Glomerular endothelial cell (primary cell): ENCODE measurements around the gene CAMTA2. TPM values are rescaled to one million over a fixed set of nuclear protein-coding genes. Genes with fewer than 3 reads are reported as not detected.
"Not testable (repeated sequence)": the region's sequence is repeated elsewhere in the genome, so short reads cannot be mapped to it uniquely, and the experiment has no call there.

Experiments used
- DNase-seq: peaks from one replicate; pipeline ENCODE4 v3.0.0-alpha.2; 2011; ENCODE audit warnings: low read depth, low spot score; ENCODE audit errors: extremely low read depth
- total RNA-seq: library from RNA; depleted of rRNA; stranded (reverse); fragments of >200 nt; gene quantifications from 2 replicates; pipeline ENCODE4 v1.2.3, GENCODE V29; 2015

The CAMTA2 gene
- total RNA-seq, 1 donor from 2014 or later = 35.1 TPM

DNA sequence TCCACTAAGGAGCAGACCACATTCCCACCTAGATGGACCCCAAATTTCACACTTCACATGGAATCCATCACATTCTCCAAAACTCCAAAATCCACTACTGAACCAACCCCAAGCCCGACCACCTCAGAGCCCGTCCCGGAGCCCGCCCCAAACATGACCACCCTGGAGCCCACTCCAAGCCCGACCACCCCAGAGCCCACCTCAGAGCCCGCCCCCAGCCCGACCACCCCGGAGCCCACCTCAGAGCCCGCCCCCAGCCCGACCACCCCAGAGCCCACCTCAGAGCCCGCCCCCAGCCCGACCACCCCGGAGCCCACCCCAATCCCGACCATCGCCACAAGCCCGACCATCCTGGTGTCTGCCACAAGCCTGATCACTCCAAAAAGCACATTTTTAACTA is 53.8 kb downstream of the CAMTA2 start:
- DNase-seq = no peak

DNA sequence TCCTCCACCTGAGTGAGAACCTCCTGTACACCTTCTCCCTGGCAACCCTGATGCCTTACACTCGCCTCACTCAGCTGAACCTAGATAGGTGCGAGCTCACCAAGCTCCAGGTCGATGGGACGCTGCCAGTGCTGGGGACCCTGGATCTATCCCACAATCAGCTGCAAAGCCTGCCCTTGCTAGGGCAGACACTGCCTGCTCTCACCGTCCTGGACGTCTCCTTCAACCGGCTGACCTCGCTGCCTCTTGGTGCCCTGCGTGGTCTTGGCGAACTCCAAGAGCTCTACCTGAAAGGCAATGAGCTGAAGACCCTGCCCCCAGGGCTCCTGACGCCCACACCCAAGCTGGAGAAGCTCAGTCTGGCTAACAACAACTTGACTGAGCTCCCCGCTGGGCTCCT is 54.7 kb downstream of the CAMTA2 start:
- DNase-seq = no peak

DNA sequence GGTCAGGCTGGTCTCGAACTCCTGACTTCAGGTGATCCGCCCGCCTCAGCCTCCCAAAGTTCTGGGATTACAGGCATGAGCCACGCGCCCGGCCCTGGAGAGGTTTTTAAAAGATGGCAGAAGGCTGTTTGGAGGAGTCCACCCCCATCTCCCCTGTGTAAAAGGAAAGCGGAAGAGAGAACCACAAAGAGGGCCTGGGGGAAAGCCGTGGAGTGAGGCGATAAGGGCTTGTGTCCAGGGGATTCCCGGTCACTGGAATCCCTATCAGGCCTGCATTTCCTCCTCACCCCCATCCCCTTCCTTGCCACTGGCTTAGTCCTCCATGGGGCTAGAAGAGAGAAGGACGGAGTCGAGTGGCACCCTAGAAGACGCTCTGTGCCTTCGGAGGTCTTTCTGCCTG is 55.5 kb downstream of the CAMTA2 start, which contains the start of gene GP1BA:
GP1BA (plus strand) TSS at position 315 of the 400 bp plus-strand sequence. CDS start 328 bp downstream, outside the sequence.
- no peak for DNase-seq

DNA sequence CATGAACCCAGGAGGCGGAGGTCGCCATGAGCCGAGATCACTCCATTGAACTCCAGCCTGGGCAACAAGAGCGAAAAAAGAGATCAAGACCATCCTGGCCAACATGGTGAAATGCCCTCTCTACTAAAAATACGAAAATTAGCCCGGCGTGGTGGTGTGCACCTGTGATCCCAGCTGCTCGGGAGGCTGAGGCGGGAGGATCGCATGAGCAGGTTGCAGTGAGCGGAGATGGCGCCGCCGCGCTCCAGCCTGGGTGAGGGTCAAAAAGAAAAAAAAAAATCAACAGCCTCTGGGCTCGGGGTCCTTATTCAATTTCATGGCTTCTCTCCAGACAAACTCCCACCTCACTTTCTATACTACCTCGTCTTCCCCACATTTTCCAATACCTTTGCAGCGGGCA is 58.6 kb downstream of the CAMTA2 start:
- no peak for DNase-seq

DNA sequence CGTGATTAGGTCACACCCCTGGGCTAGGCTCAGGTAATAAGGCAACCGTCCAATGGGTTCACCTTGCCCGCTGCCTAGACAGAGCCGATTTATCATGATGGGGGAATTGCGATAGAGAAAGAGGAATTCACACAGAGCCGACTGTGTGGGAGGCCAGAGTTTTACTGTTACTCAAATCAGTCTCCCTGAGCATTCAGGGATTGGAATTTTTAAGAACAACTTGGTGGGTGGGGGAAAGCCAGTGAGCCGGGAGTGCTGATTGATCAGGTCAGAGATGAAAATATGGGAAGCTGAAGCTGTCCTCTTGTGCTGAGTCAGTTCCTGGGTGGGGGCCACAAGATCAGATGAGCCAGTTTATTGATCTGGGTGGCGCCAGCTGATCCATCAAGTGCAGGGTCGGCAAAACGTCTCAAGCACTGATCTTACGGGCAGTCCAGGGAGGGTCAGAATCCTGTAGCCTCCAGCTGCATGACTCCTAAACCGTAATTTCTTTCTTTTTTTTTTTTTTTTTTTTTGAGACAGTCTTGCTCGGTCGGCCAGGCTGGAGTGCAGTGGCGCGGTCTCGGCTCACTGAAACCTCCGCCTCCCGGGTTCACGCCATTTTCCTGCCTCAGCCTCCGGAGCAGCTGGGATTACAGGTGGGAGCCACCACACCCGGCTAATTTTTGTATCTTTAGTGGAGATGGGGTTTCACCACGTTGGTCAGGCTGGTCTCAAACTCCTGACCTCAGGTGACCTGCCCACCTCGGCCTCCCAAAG is 60.7 kb downstream of the CAMTA2 start:
- DNase-seq = not testable (repeated sequence)

DNA sequence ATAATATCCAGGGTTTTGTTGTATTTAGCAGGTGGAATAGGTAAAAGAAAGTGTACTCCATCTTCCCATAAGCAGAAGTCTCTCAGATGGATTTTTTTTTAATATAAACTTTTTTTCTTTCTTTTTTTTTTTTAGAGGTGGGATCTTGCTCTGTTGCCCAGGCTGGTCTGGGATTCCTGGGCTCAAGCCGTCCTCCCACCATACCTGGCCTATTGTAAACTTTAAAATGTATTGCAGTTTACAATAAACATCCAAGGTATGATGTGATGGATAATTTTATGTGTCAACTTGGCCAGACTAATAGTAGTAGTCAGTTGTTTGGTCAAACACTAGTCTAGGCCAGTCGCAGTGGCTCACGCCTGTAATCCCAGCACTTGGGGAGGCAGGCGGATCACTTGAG is 66.2 kb downstream of the CAMTA2 start:
- DNase-seq = no peak

DNA sequence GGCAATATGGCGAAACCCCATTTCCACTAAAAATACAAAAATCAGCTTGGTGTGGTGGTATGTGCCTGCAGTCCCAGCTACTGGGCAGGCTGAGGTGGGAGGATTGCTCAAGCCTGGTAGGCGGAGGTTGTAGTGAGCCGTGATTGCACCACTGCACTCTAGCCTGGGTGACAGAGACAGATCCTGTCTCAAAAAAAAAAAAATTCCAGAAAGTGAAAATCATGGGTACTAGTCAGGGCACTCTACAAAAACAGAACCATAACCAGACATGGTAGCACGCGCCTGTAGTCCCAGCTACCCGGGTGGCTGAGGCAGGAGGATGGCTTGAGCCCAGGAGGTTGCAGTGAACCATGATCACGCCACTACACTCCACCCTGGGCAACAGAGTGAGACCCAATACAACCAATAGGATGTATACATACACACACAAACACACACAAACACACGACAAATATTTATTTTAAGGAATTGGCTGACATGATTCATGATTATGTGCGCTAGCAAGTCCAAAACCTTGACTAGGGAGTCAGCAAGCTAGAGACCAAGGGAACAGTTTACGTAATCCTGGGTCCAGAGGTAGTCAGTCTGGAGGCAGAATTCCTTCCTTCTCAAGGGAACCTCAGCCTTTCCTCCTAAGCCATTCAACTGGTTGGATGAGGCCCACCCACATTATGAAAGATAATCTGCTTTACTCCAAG is 67.0 kb downstream of the CAMTA2 start:
- no peak for DNase-seq

DNA sequence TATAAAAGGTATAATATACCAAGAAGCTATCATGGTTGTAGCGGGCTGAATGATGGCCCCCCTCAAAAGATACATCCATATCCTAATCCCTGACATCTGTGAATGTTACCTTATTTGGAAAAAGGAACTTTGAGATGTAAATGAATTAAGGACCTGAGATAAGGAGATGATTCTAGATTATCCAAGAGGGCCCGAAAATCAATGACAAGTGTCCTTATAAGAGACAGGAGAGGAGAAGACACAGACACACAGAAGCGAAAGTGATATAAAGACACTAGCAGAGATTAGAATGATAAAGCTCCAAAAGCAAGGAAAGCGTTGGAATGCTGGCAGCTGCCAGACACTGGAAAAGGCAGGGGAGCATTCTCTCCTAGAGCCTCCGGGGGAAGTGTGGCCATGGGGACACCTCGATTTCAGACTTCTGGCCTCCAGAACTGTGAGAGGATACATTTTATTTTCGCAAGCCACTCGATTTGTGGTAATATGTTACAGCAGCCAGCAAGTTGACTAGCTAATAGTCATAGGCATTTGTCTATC is 67.9 kb downstream of the CAMTA2 start:
- no peak for DNase-seq

Other genes with a start within 250 kb of the CAMTA2 start
- 0.06 and 0.15 TPM in 2 replicates for gene ZMYND15, start 247.8 kb downstream of the CAMTA2 start, total RNA-seq
- gene CXCL16, start 247.7 kb downstream of the CAMTA2 start, total RNA-seq = 18.0 and 18.5 TPM in 2 replicates
- gene TM4SF5, start 215.8 kb downstream of the CAMTA2 start, total RNA-seq = not detected in 2 replicates
- gene VMO1, start 201.3 kb downstream of the CAMTA2 start, total RNA-seq = 0.44 TPM in 1 of 2 replicates, not detected in the other
- gene GLTPD2, start 198.7 kb downstream of the CAMTA2 start, total RNA-seq = not detected in 2 replicates
- 143 and 209 TPM in 2 replicates for gene PSMB6, start 191.5 kb downstream of the CAMTA2 start, total RNA-seq
- 33.5 and 36.9 TPM in 2 replicates for gene PLD2, start 180.5 kb downstream of the CAMTA2 start, total RNA-seq
- 51.0 and 74.7 TPM in 2 replicates for gene MINK1, start 154.3 kb downstream of the CAMTA2 start, total RNA-seq
- gene C17orf107, start 88.1 kb downstream of the CAMTA2 start, total RNA-seq = 0.88 and 1.6 TPM in 2 replicates
- gene CHRNE, start 84.6 kb downstream of the CAMTA2 start, total RNA-seq = 0.76 and 1.5 TPM in 2 replicates
- not detected in 2 replicates for gene GP1BA, start 55.4 kb downstream of the CAMTA2 start, total RNA-seq
- 47.3 and 52.1 TPM in 2 replicates for gene SLC25A11, start 47.6 kb downstream of the CAMTA2 start, total RNA-seq
- gene RNF167, start 47.4 kb downstream of the CAMTA2 start, total RNA-seq = 47.5 and 54.7 TPM in 2 replicates
- 1,675 and 1,900 TPM in 2 replicates for gene PFN1, start 39.1 kb downstream of the CAMTA2 start, total RNA-seq
- 0.15 and 2.6 TPM in 2 replicates for gene ENO3, start 36.6 kb downstream of the CAMTA2 start, total RNA-seq
- 61.8 and 69.5 TPM in 2 replicates for gene SPAG7, start 19.9 kb downstream of the CAMTA2 start, total RNA-seq
- 0.39 and 0.76 TPM in 2 replicates for gene INCA1, start 9.8 kb upstream of the CAMTA2 start, total RNA-seq
- 114 and 117 TPM in 2 replicates for gene KIF1C, start 10.3 kb upstream of the CAMTA2 start, total RNA-seq
- gene SLC52A1, start 47.8 kb upstream of the CAMTA2 start, total RNA-seq = 0.10 TPM in 1 of 2 replicates, not detected in the other
- 2.0 and 2.5 TPM in 2 replicates for gene ZFP3, start 90.8 kb upstream of the CAMTA2 start, total RNA-seq
- gene ZNF232, start 124.2 kb upstream of the CAMTA2 start, total RNA-seq = 3.4 and 4.4 TPM in 2 replicates
- not detected in 2 replicates for gene USP6, start 128.4 kb upstream of the CAMTA2 start, total RNA-seq
- gene ZNF594, start 204.2 kb upstream of the CAMTA2 start, total RNA-seq = 3.5 and 4.9 TPM in 2 replicates
- not detected in 2 replicates for gene SCIMP, start 247.2 kb upstream of the CAMTA2 start, total RNA-seq